ENCODE data around the gene FXYD3. TPM values are rescaled to one million over a fixed set of nuclear protein-coding genes. Genes with fewer than 3 reads are reported as not detected.

Gene FXYD3
- total RNA-seq, 1 experiment from 2014 or later: 17.4 TPM

DNA sequence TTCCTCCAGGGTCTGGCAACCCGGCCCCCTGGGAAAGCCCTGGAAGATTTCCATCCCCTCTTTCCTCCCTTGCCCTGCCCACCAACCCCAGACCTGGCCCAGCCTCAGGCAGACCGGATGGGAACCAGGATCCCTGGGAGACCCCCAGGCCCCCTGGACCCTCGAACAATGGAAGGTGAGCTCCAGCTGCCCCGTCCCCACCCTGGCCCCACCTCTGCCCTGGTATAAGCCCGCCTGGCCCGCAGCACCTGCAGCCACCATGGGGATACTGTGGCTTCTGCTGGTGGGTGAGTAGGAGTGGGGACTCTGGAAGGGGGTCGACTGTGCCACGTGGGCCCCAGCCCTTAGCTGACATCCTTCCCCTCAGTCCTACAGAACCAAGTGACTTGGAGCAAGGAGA is 41.7 kb upstream of the FXYD3 start (continued):
- TF ChIP-seq SIN3A (IDR thresholded peaks at IDR 0.05; ENCODE audit: low read depth) (no peak), CEBPB (IDR thresholded peaks at IDR 0.05; ENCODE audit: low read depth) (no peak), JUND (IDR thresholded peaks at IDR 0.05) (no peak), ZFX (IDR thresholded peaks at IDR 0.05) (no peak), CBX3 (IDR thresholded peaks at IDR 0.05; ENCODE audit: low read depth) (no peak), RAD21 (IDR thresholded peaks at IDR 0.05; ENCODE audit: low read depth) (no peak), FOSL1 (IDR thresholded peaks at IDR 0.05; ENCODE audit: low read depth) (no peak), POLR2AphosphoS5 (IDR thresholded peaks at IDR 0.05; ENCODE audit: low read depth, low read length) (no peak)
- TF ChIP-seq, protein P1, sequence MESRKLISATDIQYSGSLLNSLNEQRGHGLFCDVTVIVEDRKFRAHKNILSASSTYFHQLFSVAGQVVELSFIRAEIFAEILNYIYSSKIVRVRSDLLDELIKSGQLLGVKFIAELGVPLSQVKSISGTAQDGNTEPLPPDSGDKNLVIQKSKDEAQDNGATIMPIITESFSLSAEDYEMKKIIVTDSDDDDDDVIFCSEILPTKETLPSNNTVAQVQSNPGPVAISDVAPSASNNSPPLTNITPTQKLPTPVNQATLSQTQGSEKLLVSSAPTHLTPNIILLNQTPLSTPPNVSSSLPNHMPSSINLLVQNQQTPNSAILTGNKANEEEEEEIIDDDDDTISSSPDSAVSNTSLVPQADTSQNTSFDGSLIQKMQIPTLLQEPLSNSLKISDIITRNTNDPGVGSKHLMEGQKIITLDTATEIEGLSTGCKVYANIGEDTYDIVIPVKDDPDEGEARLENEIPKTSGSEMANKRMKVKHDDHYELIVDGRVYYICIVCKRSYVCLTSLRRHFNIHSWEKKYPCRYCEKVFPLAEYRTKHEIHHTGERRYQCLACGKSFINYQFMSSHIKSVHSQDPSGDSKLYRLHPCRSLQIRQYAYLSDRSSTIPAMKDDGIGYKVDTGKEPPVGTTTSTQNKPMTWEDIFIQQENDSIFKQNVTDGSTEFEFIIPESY (IDR thresholded peaks at IDR 0.05; ENCODE audit: extremely low read depth, insufficient replicate concordance, low read length): no peak

DNA sequence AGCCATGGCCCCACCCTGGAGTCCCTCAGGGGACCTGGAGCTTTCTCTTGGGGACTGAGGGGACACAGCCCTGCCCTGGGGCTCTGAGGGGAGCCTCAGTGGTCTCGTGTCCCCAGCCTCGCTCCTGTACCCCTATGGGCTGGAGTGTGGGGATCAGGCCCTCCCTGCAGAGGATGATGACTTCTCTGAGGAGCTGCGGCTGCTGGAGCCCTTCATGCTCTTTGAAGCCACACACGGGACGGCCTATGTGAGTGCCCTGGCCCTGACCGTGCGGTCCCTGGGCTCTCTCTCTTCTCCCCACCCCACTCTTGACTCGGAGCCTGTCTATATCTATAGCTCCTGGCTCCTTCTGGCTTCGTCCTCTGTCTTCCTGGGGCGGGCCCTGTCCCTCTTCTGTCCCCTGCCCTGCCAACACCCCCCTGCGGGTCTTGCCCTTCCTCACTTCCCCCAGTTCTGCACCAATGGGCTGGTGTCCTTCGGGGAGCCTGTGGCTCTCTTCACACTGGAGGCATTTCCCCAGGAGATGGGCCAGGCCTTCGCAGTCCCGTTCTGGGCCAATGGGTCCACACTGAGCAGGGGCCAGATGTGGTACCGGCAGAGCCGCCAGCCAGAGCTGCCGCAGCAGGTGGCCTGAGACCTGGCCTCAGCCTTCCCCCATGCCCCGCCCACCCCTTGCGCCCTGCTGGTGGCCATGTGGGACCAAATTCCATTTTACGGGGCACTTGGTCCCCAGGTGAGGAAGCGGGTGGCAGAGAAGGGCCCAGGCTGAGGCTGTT is 41.0 kb upstream of the FXYD3 start:
- no peak overlapping the region for H3K9ac ChIP-seq (ENCODE audit: low read length)
- TF ChIP-seq EGR1 (IDR thresholded peaks at IDR 0.05; ENCODE audit: low read depth) (no peak), CBX3 (IDR thresholded peaks at IDR 0.05; ENCODE audit: low read depth) (no peak), REST (IDR thresholded peaks at IDR 0.05; ENCODE audit: low read depth) (no peak), POLR2AphosphoS5 (IDR thresholded peaks at IDR 0.05; ENCODE audit: low read depth, low read length) (no peak), TCF7L2 (IDR thresholded peaks at IDR 0.05; ENCODE audit: borderline replicate concordance, extremely low read depth, insufficient read depth, insufficient read length) (no peak), ELF1 (IDR thresholded peaks at IDR 0.05; ENCODE audit: borderline replicate concordance, low read depth) (no peak), SRF (IDR thresholded peaks at IDR 0.05; ENCODE audit: low read depth) (no peak), SP1 (IDR thresholded peaks at IDR 0.05; ENCODE audit: low read depth) (no peak), SIN3A (IDR thresholded peaks at IDR 0.05; ENCODE audit: low read depth) (no peak), JUND (IDR thresholded peaks at IDR 0.05) (no peak), RAD21 (IDR thresholded peaks at IDR 0.05; ENCODE audit: low read depth) (no peak), EZH2phosphoT487 (IDR thresholded peaks at IDR 0.05; ENCODE audit: borderline replicate concordance) (no peak), ATF3 (IDR thresholded peaks at IDR 0.05) (no peak)
- TF ChIP-seq, protein P1 (IDR thresholded peaks at IDR 0.05; ENCODE audit: extremely low read depth, insufficient replicate concordance, low read length): no peak

More for the DNA sequence above, 41.0 kb upstream of the FXYD3 start:
- no TSS peak for BruUV-seq (replicated peaks)
- CTCF ChIA-PET: no interaction called here
- no peak for DNase-seq (ENCODE audit: low read depth, low spot score)
- Histone ChIP-seq H3K4me1 (ENCODE audit: control insufficient read depth in 1 of 2, insufficient read depth in 2 of 2, low read length in 2 of 2) (no peaks in the 10 kb centered on the region), H3K4me2 (ENCODE audit: low read length) (no peak overlapping the region), H3K9me2 (ENCODE audit: insufficient read depth) (no peaks in the 10 kb centered on the region), H4K20me1 (ENCODE audit: insufficient read depth) (no peaks in the 10 kb centered on the region), H3K4me3 (replicated peaks in 1 of 2; ENCODE audit: low read depth in 1 of 2, low read length in 2 of 2) (no peak overlapping the region), H2AFZ (ENCODE audit: low read depth, low read length, poor library complexity, severe bottlenecking) (no peak overlapping the region), H3K27me3 (ENCODE audit: insufficient read depth, low read length) (no peaks in the 10 kb centered on the region), H3K27ac (ENCODE audit: low read depth, low read length) (no peak overlapping the region), H3K79me2 (ENCODE audit: insufficient read depth, low read length) (no peaks in the 10 kb centered on the region), H3K9me3 (ENCODE audit: control insufficient read depth in 1 of 2, insufficient read depth in 1 of 2, low read depth in 1 of 2, low read length in 2 of 2) (peaks cover 0 to 5% of the 10 kb centered on the region in 2 experiments; a peak in 1 of 4 replicates), H3K36me3 (ENCODE audit: control insufficient read depth in 1 of 2, insufficient read depth in 2 of 2, low read length in 2 of 2) (no peaks in the 10 kb centered on the region)
- intact Hi-C loops (cut with micrococcal nuclease): no loop called here
- RAD21 ChIA-PET (ENCODE audit: low non-redundant PET in 1 of 2, low total read pairs in 2 of 2, uncharacterized antibody in 2 of 2, unreplicated experiment in 2 of 2): no interaction called here
- POLR2A ChIA-PET: no interaction called here
- ATAC-seq: no peak

Data from HCT116 (cell line).